ENCODE results near the gene ADAMTS1. TPM values are rescaled to one million over a fixed set of nuclear protein-coding genes. Genes with fewer than 3 reads are reported as not detected.

Gene ADAMTS1
- total RNA-seq, 1 donor from 2014 or later = 141 TPM

DNA sequence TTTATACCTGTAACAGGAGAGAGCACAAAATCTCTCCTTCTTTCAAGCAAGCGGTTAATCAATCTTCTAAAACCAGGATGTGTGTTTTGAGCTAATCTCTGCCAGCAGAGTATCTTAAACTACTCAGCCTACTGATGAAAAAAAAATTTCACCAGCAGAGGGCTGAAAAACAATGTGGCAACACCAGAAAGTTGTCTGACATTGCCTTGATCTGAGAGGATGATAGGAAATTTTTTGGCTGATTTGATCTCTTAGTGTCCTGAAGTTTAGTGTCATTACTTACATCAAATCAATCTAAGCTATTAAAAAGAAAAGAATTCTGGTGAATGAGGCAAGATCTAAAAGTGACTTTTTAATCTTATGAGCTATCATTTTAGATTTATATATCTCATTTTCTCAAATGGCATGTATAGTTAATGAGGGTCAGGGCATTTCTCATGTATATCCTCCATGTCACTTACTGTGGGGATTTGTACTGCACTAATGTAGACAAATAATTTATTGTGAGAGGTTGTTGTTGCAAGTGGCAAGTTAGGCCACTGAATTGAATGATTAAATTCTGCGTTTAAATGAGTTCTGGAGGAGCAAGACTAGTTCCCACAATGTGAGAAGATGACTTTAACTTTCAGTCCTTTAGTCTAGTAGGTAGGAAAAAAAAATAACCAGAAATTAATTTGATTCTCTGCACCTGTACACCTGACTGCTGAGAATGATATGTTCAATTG lies 10.9 kb downstream of the ADAMTS1 start:
- Histone ChIP-seq H2AFZ (ENCODE audit: low read depth, low read length) (no peak overlapping the region), H3K79me2 (ENCODE audit: insufficient read depth, low read length) (no peaks in the 10 kb centered on the region), H3K4me3 (ENCODE audit: insufficient read depth, low read depth, low read length) (no peak overlapping the region), H4K20me1 (ENCODE audit: insufficient read depth, low read length) (peaks cover 5% of the 10 kb centered on the region), H3K27ac (ENCODE audit: low read depth, low read length) (no peak overlapping the region), H3K36me3 (ENCODE audit: insufficient read depth, low read length) (peaks cover 28% of the 10 kb centered on the region), H3K27me3 (ENCODE audit: insufficient read depth, low read length) (no peaks in the 10 kb centered on the region), H3K9me3 (ENCODE audit: insufficient read depth, low read depth, low read length) (no peaks in the 10 kb centered on the region), H3K4me2 (ENCODE audit: low read length) (no peak overlapping the region), H3K9ac (ENCODE audit: low read length) (no peak overlapping the region), H3K4me1 (ENCODE audit: insufficient read depth, low read length) (peaks cover 10% of the 10 kb centered on the region)
- FAIRE-seq (peak; percentile 56), DNase-seq (ENCODE audit: low read depth) (no peak)
- Mint-ChIP-seq H3K9me3 (ENCODE audit: unreplicated experiment) (no peaks in the 10 kb centered on the region), H3K36me3 (ENCODE audit: low read depth, unreplicated experiment) (peaks cover 11% of the 10 kb centered on the region), H3K4me1 (ENCODE audit: low read depth, unreplicated experiment) (peaks cover 25% of the 10 kb centered on the region), H3K4me3 (ENCODE audit: unreplicated experiment) (no peak overlapping the region), H3K27me3 (ENCODE audit: low read depth, unreplicated experiment) (no peaks in the 10 kb centered on the region), H3K27ac (ENCODE audit: unreplicated experiment) (no peak overlapping the region)
- TF ChIP-seq CTCF (IDR thresholded peaks at IDR 0.05; ENCODE audit: insufficient read depth, low read depth, low read length) (peak; percentile 29), EZH2 (IDR thresholded peaks at IDR 0.05; ENCODE audit: insufficient read depth, low read length) (no peak)

DNA sequence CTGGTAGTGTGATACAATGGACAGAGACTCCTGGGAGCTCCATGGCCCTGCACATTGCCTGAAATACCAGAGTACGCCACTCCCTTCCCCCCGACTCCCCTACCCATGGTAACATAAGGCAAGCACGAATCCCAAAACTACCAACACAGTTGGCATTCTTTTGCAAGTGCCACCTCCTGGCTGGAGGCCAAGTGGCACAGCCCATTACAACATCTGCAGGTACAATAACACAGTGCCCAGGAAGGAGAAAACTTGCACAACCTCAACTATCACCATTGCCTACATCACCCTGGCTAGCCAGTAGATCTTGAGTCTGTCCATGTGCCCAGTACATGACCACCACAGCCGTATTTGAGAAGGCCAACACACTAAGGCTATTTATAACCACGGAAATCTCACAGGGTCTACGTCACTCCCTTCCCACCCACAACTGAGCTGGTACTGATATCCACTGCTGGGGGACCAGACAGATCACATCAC lies 11.7 kb downstream of the ADAMTS1 start:
- H3K27ac Mint-ChIP-seq (ENCODE audit: unreplicated experiment) = no peak overlapping the region
- peaks cover 9% of the 10 kb centered on the region for H3K36me3 Mint-ChIP-seq (ENCODE audit: low read depth, unreplicated experiment)
- H3K27me3 Mint-ChIP-seq (ENCODE audit: low read depth, unreplicated experiment) = no peaks in the 10 kb centered on the region
- H3K27me3 ChIP-seq (ENCODE audit: insufficient read depth, low read length) = no peaks in the 10 kb centered on the region
- H3K9ac ChIP-seq (ENCODE audit: low read length) = no peak overlapping the region
- H3K27ac ChIP-seq (ENCODE audit: low read depth, low read length) = no peak overlapping the region
- no peak overlapping the region for H3K4me3 Mint-ChIP-seq (ENCODE audit: unreplicated experiment)
- no peak for FAIRE-seq
- H3K4me3 ChIP-seq (ENCODE audit: insufficient read depth, low read depth, low read length) = no peak overlapping the region
- H2AFZ ChIP-seq (ENCODE audit: low read depth, low read length) = no peak overlapping the region
- peaks cover 5% of the 10 kb centered on the region for H4K20me1 ChIP-seq (ENCODE audit: insufficient read depth, low read length)
- H3K4me2 ChIP-seq (ENCODE audit: low read length) = no peak overlapping the region
- peaks cover 21% of the 10 kb centered on the region for H3K4me1 Mint-ChIP-seq (ENCODE audit: low read depth, unreplicated experiment)
- peaks cover 21% of the 10 kb centered on the region for H3K36me3 ChIP-seq (ENCODE audit: insufficient read depth, low read length)
- H3K9me3 ChIP-seq (ENCODE audit: insufficient read depth, low read depth, low read length) = no peaks in the 10 kb centered on the region
- peaks cover 10% of the 10 kb centered on the region for H3K4me1 ChIP-seq (ENCODE audit: insufficient read depth, low read length)
- no peaks in the 10 kb centered on the region for H3K79me2 ChIP-seq (ENCODE audit: insufficient read depth, low read length)
- TF ChIP-seq EZH2 (IDR thresholded peaks at IDR 0.05; ENCODE audit: insufficient read depth, low read length) (no peak), CTCF (IDR thresholded peaks at IDR 0.05; ENCODE audit: insufficient read depth, low read depth, low read length) (no peak)
- H3K9me3 Mint-ChIP-seq (ENCODE audit: unreplicated experiment) = no peaks in the 10 kb centered on the region
- no peak for DNase-seq (ENCODE audit: low read depth)

GRCh38 chr21:26833011-26833410 lies 12.2 kb downstream of the ADAMTS1 start:
- H3K4me3 Mint-ChIP-seq (ENCODE audit: unreplicated experiment) = no peak overlapping the region

More at GRCh38 chr21:26833011-26833410, 12.2 kb downstream of the ADAMTS1 start:
- no peaks in the 10 kb centered on the region for H3K27me3 Mint-ChIP-seq (ENCODE audit: low read depth, unreplicated experiment)
- FAIRE-seq = no peak
- peaks cover 16% of the 10 kb centered on the region for H3K36me3 ChIP-seq (ENCODE audit: insufficient read depth, low read length)
- H3K4me1 ChIP-seq (ENCODE audit: insufficient read depth, low read length) = peaks cover 10% of the 10 kb centered on the region
- no peak overlapping the region for H2AFZ ChIP-seq (ENCODE audit: low read depth, low read length)
- TF ChIP-seq CTCF (IDR thresholded peaks at IDR 0.05; ENCODE audit: insufficient read depth, low read depth, low read length) (no peak), EZH2 (IDR thresholded peaks at IDR 0.05; ENCODE audit: insufficient read depth, low read length) (no peak)
- H3K27ac Mint-ChIP-seq (ENCODE audit: unreplicated experiment) = no peak overlapping the region
- H3K27me3 ChIP-seq (ENCODE audit: insufficient read depth, low read length) = no peaks in the 10 kb centered on the region
- H3K9me3 Mint-ChIP-seq (ENCODE audit: unreplicated experiment) = no peaks in the 10 kb centered on the region
- H3K4me3 ChIP-seq (ENCODE audit: insufficient read depth, low read depth, low read length) = no peak overlapping the region
- no peak for DNase-seq (ENCODE audit: low read depth)
- H3K4me2 ChIP-seq (ENCODE audit: low read length) = no peak overlapping the region
- H3K36me3 Mint-ChIP-seq (ENCODE audit: low read depth, unreplicated experiment) = peaks cover 9% of the 10 kb centered on the region
- H3K9ac ChIP-seq (ENCODE audit: low read length) = no peak overlapping the region
- H3K4me1 Mint-ChIP-seq (ENCODE audit: low read depth, unreplicated experiment) = peaks cover 21% of the 10 kb centered on the region
- peaks cover 5% of the 10 kb centered on the region for H4K20me1 ChIP-seq (ENCODE audit: insufficient read depth, low read length)
- H3K79me2 ChIP-seq (ENCODE audit: insufficient read depth, low read length) = no peaks in the 10 kb centered on the region
- H3K9me3 ChIP-seq (ENCODE audit: insufficient read depth, low read depth, low read length) = no peaks in the 10 kb centered on the region
- H3K27ac ChIP-seq (ENCODE audit: low read depth, low read length) = no peak overlapping the region

Data from astrocyte (in vitro differentiated cells and primary cell).